ENCODE results near the gene CARD10.

Gene CARD10

GRCh38 chr22:37502342-37503182 lies 16.7 kb downstream of the CARD10 start:
- no peak for DNase-seq

- no peak for DNase-seq
These were observed 17.4 kb downstream of the CARD10 start for GRCh38 chr22:37501610-37502341.

- no peak for DNase-seq
These were observed 18.2 kb downstream of the CARD10 start for GRCh38 chr22:37500745-37501609.

GRCh38 chr22:37499789-37500540 lies 19.2 kb downstream of the CARD10 start:
- DNase-seq = no peak

- no peak for DNase-seq
These were observed 20.0 kb downstream of the CARD10 start for GRCh38 chr22:37499027-37499707.

GRCh38 chr22:37498289-37498909 lies 20.8 kb downstream of the CARD10 start:
- peak; percentile 74 for DNase-seq

GRCh38 chr22:37497062-37497599 lies 22.1 kb downstream of the CARD10 start:
- DNase-seq = no peak

- no peak for DNase-seq
These were observed 22.6 kb downstream of the CARD10 start for GRCh38 chr22:37496651-37497050.

GRCh38 chr22:37493979-37494378 lies 25.2 kb downstream of the CARD10 start:
- no peak for DNase-seq

GRCh38 chr22:37492428-37493344 lies 26.5 kb downstream of the CARD10 start:
- DNase-seq = peak; percentile 70

GRCh38 chr22:37491559-37492427 lies 27.4 kb downstream of the CARD10 start:
- DNase-seq = no peak

GRCh38 chr22:37491106-37491505 lies 28.1 kb downstream of the CARD10 start:
- no peak for DNase-seq

GRCh38 chr22:37489983-37490382 lies 29.2 kb downstream of the CARD10 start:
- DNase-seq = no peak

GRCh38 chr22:37488337-37489135 lies 30.7 kb downstream of the CARD10 start:
- no peak for DNase-seq

GRCh38 chr22:37487571-37487970 lies 31.6 kb downstream of the CARD10 start:
- DNase-seq = no peak

GRCh38 chr22:37487129-37487528 lies 32.1 kb downstream of the CARD10 start:
- no peak for DNase-seq

GRCh38 chr22:37486224-37486845 lies 32.9 kb downstream of the CARD10 start, which contains the start of gene MFNG:
MFNG (minus strand) TSS chr22:37486384; CDS start chr22:37486177, 207 bp downstream.
- DNase-seq = peak; percentile 90
